Natural killer cell treated with Interleukin-12 subunit alpha and Interleukin-12 subunit beta and Interleukin-15 and Interleukin-18, amount 100 ng/mL, for 72 hours (primary cell): ENCODE measurements around the gene RNF149. TPM values are rescaled to one million over a fixed set of nuclear protein-coding genes. Genes with fewer than 3 reads are reported as not detected.

ENCODE experiments used
- ATAC-seq, 2 donors: fragments of 150-1000 bp; cut with Tn5 transposase in 1 of 2; sonication (Bioruptor Pico), chemical (Tn5 transposase) in 1 of 2; 2 replicates each; pipeline ENCODE4 v1.10.0; 2021
- DNase-seq: peaks from one replicate; pipeline ENCODE4 v3.0.0; 2022; ENCODE audit warnings: low spot score
- H3K27ac Mint-ChIP-seq, 2 donors: 1 replicate in 1 of 2; 2 replicates in 1 of 2; pipeline ENCODE4 v1.8.0; 2022; ENCODE audit warnings: mixed read lengths in 2 of 2, mild to moderate bottlenecking in 1 of 2, moderate library complexity in 1 of 2
- H3K27me3 Mint-ChIP-seq, 2 donors: 1 replicate in 1 of 2; 2 replicates in 1 of 2; pipeline ENCODE4 v1.8.0; 2022; ENCODE audit warnings: mixed read lengths in 2 of 2
- H3K36me3 Mint-ChIP-seq: one replicate; pipeline ENCODE4 v1.8.0; 2022; ENCODE audit warnings: mixed read lengths
- H3K4me1 Mint-ChIP-seq, 2 donors: 1 replicate in 1 of 2; 2 replicates in 1 of 2; pipeline ENCODE4 v1.8.0; 2022; ENCODE audit warnings: low read depth in 2 of 2, mixed read lengths in 2 of 2, mild to moderate bottlenecking in 1 of 2
- H3K4me3 Mint-ChIP-seq: one replicate; pipeline ENCODE4 v1.8.0; 2022; ENCODE audit warnings: mixed read lengths
- H3K9me3 Mint-ChIP-seq: 2 replicates; pipeline ENCODE4 v1.8.0; 2022; ENCODE audit warnings: mixed read lengths
- total RNA-seq, 2 donors: library from RNA; stranded (reverse); gene quantifications; one replicate each; pipeline ENCODE4 v1.2.3, GENCODE V29; 2022

Gene RNF149
- total RNA-seq, 2 donors from 2014 or later, result 85.6 to 123 TPM

- Mint-ChIP-seq H3K4me1 (no peaks in the 10 kb centered on the region), H3K4me3 (no peak overlapping the region), H3K36me3 (peaks cover 5% of the 10 kb centered on the region), H3K27ac (no peak overlapping the region), H3K27me3 (no peaks in the 10 kb centered on the region), H3K9me3 (no peaks in the 10 kb centered on the region)
- no peak for ATAC-seq
- DNase-seq, result no peak
Measured at GRCh38 chr2:101234169-101234938, 74.1 kb downstream of the RNF149 start.

DNA sequence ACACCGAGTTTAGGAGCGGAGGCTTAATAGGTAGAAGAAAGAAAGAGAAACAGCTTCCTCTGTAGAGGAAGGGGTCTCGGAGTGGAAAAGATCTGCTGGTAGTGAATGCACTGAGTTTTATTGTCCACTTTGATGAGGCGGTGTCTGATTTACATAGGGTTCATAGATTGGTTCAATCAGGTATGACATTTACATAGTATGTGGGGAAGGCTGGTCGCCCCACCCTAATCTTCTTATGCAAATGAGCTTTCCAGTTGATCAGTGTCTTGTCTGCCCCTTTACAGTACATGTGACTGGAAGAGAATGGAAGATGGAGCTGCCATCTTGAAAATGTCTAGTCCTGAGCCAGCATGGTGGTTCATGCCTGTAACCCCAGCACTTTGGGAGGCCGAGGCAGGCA is 75.7 kb downstream of the RNF149 start:
- H3K27ac Mint-ChIP-seq, result no peak overlapping the region
- no peak overlapping the region for H3K4me3 Mint-ChIP-seq
- ATAC-seq, result no peak
- H3K9me3 Mint-ChIP-seq, result no peaks in the 10 kb centered on the region
- DNase-seq, result no peak
- H3K36me3 Mint-ChIP-seq, result peaks cover 5% of the 10 kb centered on the region
- no peaks in the 10 kb centered on the region for H3K4me1 Mint-ChIP-seq
- no peaks in the 10 kb centered on the region for H3K27me3 Mint-ChIP-seq

GRCh38 chr2:101231937-101232730 is 76.4 kb downstream of the RNF149 start:
- no peak for DNase-seq
- Mint-ChIP-seq H3K4me3 (no peak overlapping the region), H3K9me3 (no peaks in the 10 kb centered on the region), H3K27me3 (no peaks in the 10 kb centered on the region), H3K36me3 (peaks cover 5% of the 10 kb centered on the region), H3K4me1 (no peaks in the 10 kb centered on the region), H3K27ac (no peak overlapping the region)
- no peak for ATAC-seq

DNA sequence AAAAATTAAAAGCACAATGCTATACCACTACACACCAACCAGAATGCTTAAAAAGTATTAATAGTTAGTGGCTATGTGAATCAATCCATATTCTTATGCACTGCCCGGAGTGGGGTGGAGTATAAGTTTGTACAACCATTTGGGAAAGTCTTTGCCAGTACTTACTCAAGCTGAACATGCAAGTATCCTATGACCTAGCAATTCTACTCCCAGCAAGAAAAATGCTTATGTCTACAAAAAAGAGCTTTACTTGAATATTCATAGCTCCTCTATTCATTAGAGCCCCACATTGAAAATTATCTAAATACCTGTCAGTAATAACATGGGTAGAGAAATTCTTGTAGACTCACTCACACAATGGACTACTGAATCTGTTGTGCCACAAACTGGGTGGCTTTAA is 77.3 kb downstream of the RNF149 start:
- no peaks in the 10 kb centered on the region for H3K4me1 Mint-ChIP-seq
- H3K27ac Mint-ChIP-seq, result no peak overlapping the region
- no peak overlapping the region for H3K4me3 Mint-ChIP-seq
- DNase-seq (no peak), ATAC-seq (no peak)
- H3K36me3 Mint-ChIP-seq, result peaks cover 5% of the 10 kb centered on the region
- H3K9me3 Mint-ChIP-seq, result no peaks in the 10 kb centered on the region
- H3K27me3 Mint-ChIP-seq, result peaks cover 0 to 2% of the 10 kb centered on the region in 2 donors

DNA sequence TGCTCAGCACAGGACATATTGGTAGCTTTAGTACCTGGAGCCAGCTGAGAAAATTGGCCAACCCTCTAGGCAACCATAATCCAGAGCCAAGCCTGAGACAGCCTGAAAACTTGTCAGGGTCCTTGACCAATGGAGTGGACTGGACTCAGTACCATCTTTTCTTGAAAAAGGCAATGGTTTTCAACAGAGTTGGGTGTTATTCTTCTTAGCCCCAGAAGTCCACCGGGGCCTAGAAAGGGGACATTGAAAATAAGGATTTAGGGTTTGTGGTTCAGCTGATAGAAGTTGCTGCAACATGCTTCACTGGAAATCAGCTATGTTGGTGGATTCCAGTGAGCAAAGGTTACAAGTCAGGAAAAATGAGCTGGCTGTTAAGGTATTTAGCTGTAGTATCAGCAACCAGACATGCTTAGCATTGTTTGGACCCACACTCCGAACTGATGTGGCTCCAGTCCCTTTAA is 77.9 kb downstream of the RNF149 start:
- Mint-ChIP-seq H3K36me3 (peaks cover 5% of the 10 kb centered on the region), H3K27me3 (peaks cover 0 to 3% of the 10 kb centered on the region in 2 donors), H3K9me3 (no peaks in the 10 kb centered on the region), H3K27ac (no peak overlapping the region), H3K4me1 (no peaks in the 10 kb centered on the region), H3K4me3 (no peak overlapping the region)
- ATAC-seq (no peak), DNase-seq (no peak)

Other genes with a start within 250 kb of the RNF149 start
- under 1 TPM; 0.29 to 0.56 TPM for gene TBC1D8, start 157.3 kb downstream of the RNF149 start, total RNA-seq
- gene CNOT11, start 55.8 kb downstream of the RNF149 start, total RNA-seq, result 10 to 100 TPM; 51.2 to 53.4 TPM
- not detected for gene CREG2, start 78.8 kb upstream of the RNF149 start, total RNA-seq
- gene RFX8, start 166.4 kb upstream of the RNF149 start, total RNA-seq, result 1 to 10 TPM; 2.1 to 2.2 TPM